ENCODE data around the gene THOC1.

DNA sequence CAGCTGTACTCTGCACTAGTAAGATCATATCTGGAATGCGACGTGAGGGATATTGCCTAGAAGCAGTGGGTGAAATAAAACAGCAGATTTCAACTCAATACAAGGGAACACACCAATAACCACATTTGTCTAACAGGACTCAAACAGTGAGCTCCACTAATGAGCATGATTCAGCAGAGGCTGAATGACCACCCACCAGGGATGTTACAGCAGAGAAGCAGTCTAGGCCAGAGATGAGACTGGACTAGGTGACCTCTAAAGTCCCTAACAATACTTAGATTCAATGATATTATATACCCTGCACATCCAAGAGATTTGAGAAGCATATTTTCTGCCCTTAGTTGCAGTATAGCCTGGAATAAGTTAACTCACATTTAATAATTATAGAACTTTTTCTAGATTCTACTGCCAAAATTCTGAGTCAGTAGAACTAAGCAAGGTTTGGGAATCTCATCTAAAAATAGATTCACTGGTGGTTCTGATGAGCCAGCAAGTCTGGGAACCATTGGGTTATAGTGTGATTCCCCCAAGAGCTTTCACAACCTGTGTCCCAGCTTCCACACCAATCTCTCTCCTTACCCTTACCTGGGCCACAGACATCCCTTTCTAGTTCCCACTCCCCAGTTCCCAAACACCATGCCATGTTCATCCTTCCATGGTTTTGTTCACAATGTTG, 6.3 kb downstream of the THOC1 start:
- TF ChIP-seq CTCF (conservative IDR thresholded peaks at IDR 0.05 in 1 of 2, IDR thresholded peaks at IDR 0.05 in 1 of 2; ENCODE audit: extremely low read depth in 1 of 2, insufficient read depth in 1 of 2, low read depth in 1 of 2, low read length in 2 of 2) = no peak
- no peak for TF ChIP-seq EZH2 (IDR thresholded peaks at IDR 0.05; ENCODE audit: borderline replicate concordance, low read length)

Data from mammary epithelial cell (primary cell).